ENCODE measurements around the gene PRIMA1. TPM values are rescaled to one million over a fixed set of nuclear protein-coding genes. Genes with fewer than 3 reads are reported as not detected.

Gene PRIMA1
- total and polyA plus RNA-seq, 2 experiments from 2014 or later, result 2.1 to 3.5 TPM

DNA sequence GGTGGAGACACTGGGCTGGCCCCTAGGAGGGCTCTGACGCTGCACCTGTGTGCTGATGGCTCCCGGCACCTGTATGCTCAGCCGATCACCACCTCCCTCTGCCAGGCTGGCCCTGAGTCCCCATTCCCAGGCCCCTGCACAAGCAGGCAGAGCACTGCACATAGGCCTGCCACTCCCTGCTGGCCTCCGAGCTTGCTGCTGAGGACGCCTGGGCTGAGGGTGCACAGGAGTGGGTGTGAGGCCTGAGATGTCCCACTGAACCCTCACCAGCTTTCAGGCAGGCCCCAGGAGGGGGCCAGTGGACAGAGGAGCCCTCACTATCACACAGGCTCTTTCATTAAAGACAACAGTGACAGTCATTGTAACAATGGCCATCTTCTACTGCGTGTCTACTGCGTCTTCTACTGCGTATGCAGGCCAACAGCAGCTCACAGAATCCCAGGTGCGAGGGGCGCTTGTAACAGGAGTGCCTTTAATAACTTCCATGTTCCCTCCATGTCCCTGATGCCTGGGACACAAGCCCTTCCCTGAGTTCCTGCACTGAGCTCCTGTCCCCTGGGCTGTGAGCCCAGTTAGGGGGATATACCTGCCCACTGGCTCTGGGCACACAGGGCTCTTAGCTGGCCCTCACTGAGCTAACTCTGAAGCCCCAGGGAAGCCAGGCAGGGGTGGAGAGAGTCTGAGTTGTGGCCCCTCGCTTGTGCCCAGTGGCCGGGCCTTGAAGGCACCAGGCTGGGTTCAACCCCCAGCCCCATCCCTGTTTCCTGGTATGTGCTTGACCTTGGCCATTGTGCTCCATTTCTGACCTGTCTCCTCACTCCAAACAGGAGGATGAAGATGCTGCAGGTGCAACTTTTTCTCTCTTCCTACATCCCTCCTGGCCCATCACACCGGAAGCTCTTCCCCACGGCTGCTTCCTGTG lies 71.3 kb downstream of the PRIMA1 start:
- H3K27me3 ChIP-seq (ENCODE audit: insufficient read depth), result no peaks in the 10 kb centered on the region
- H2AFZ ChIP-seq, result no peak overlapping the region
- TF ChIP-seq EZH2phosphoT487 (IDR thresholded peaks at IDR 0.05; ENCODE audit: unreplicated experiment) (no peak), ZNF114 (CRISPR knock-in tag; IDR thresholded peaks at IDR 0.05) (no peak), EZH2 (IDR thresholded peaks at IDR 0.05; ENCODE audit: low read depth, unreplicated experiment) (no peak), NANOG (IDR thresholded peaks at IDR 0.05; ENCODE audit: borderline replicate concordance) (no peak), POLR2AphosphoS5 (IDR thresholded peaks at IDR 0.05; ENCODE audit: low read depth) (no peak), ZNF331 (CRISPR knock-in tag; IDR thresholded peaks at IDR 0.05; ENCODE audit: low read depth) (no peak), STAT1 (IDR thresholded peaks at IDR 0.05; ENCODE audit: unreplicated experiment) (no peak), CREB1 (CRISPR knock-in tag; IDR thresholded peaks at IDR 0.05; ENCODE audit: low read depth) (no peak), JUNB (IDR thresholded peaks at IDR 0.05; ENCODE audit: unreplicated experiment) (no peak)
- TF ChIP-seq, protein P1, sequence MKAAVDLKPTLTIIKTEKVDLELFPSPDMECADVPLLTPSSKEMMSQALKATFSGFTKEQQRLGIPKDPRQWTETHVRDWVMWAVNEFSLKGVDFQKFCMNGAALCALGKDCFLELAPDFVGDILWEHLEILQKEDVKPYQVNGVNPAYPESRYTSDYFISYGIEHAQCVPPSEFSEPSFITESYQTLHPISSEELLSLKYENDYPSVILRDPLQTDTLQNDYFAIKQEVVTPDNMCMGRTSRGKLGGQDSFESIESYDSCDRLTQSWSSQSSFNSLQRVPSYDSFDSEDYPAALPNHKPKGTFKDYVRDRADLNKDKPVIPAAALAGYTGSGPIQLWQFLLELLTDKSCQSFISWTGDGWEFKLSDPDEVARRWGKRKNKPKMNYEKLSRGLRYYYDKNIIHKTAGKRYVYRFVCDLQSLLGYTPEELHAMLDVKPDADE (IDR thresholded peaks at IDR 0.05), result no peak
- TF ChIP-seq, protein P2, sequence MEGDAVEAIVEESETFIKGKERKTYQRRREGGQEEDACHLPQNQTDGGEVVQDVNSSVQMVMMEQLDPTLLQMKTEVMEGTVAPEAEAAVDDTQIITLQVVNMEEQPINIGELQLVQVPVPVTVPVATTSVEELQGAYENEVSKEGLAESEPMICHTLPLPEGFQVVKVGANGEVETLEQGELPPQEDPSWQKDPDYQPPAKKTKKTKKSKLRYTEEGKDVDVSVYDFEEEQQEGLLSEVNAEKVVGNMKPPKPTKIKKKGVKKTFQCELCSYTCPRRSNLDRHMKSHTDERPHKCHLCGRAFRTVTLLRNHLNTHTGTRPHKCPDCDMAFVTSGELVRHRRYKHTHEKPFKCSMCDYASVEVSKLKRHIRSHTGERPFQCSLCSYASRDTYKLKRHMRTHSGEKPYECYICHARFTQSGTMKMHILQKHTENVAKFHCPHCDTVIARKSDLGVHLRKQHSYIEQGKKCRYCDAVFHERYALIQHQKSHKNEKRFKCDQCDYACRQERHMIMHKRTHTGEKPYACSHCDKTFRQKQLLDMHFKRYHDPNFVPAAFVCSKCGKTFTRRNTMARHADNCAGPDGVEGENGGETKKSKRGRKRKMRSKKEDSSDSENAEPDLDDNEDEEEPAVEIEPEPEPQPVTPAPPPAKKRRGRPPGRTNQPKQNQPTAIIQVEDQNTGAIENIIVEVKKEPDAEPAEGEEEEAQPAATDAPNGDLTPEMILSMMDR (conservative IDR thresholded peaks at IDR 0.05; ENCODE audit: low read depth in 2 of 2), result no peak
- TF ChIP-seq, protein P3, sequence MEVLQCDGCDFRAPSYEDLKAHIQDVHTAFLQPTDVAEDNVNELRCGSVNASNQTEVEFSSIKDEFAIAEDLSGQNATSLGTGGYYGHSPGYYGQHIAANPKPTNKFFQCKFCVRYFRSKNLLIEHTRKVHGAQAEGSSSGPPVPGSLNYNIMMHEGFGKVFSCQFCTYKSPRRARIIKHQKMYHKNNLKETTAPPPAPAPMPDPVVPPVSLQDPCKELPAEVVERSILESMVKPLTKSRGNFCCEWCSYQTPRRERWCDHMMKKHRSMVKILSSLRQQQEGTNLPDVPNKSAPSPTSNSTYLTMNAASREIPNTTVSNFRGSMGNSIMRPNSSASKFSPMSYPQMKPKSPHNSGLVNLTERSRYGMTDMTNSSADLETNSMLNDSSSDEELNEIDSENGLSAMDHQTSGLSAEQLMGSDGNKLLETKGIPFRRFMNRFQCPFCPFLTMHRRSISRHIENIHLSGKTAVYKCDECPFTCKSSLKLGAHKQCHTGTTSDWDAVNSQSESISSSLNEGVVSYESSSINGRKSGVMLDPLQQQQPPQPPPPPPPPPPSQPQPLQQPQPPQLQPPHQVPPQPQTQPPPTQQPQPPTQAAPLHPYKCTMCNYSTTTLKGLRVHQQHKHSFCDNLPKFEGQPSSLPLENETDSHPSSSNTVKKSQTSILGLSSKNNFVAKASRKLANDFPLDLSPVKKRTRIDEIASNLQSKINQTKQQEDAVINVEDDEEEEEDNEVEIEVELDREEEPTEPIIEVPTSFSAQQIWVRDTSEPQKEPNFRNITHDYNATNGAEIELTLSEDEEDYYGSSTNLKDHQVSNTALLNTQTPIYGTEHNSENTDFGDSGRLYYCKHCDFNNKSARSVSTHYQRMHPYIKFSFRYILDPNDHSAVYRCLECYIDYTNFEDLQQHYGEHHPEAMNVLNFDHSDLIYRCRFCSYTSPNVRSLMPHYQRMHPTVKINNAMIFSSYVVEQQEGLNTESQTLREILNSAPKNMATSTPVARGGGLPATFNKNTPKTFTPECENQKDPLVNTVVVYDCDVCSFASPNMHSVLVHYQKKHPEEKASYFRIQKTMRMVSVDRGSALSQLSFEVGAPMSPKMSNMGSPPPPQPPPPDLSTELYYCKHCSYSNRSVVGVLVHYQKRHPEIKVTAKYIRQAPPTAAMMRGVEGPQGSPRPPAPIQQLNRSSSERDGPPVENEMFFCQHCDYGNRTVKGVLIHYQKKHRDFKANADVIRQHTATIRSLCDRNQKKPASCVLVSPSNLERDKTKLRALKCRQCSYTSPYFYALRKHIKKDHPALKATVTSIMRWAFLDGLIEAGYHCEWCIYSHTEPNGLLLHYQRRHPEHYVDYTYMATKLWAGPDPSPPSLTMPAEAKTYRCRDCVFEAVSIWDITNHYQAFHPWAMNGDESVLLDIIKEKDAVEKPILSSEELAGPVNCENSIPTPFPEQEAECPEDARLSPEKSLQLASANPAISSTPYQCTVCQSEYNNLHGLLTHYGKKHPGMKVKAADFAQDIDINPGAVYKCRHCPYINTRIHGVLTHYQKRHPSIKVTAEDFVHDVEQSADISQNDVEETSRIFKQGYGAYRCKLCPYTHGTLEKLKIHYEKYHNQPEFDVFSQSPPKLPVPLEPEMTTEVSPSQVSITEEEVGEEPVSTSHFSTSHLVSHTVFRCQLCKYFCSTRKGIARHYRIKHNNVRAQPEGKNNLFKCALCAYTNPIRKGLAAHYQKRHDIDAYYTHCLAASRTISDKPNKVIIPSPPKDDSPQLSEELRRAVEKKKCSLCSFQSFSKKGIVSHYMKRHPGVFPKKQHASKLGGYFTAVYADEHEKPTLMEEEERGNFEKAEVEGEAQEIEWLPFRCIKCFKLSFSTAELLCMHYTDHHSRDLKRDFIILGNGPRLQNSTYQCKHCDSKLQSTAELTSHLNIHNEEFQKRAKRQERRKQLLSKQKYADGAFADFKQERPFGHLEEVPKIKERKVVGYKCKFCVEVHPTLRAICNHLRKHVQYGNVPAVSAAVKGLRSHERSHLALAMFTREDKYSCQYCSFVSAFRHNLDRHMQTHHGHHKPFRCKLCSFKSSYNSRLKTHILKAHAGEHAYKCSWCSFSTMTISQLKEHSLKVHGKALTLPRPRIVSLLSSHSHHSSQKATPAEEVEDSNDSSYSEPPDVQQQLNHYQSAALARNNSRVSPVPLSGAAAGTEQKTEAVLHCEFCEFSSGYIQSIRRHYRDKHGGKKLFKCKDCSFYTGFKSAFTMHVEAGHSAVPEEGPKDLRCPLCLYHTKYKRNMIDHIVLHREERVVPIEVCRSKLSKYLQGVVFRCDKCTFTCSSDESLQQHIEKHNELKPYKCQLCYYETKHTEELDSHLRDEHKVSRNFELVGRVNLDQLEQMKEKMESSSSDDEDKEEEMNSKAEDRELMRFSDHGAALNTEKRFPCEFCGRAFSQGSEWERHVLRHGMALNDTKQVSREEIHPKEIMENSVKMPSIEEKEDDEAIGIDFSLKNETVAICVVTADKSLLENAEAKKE (CRISPR knock-in tag; IDR thresholded peaks at IDR 0.05), result no peak
- TF ChIP-seq, protein P4, sequence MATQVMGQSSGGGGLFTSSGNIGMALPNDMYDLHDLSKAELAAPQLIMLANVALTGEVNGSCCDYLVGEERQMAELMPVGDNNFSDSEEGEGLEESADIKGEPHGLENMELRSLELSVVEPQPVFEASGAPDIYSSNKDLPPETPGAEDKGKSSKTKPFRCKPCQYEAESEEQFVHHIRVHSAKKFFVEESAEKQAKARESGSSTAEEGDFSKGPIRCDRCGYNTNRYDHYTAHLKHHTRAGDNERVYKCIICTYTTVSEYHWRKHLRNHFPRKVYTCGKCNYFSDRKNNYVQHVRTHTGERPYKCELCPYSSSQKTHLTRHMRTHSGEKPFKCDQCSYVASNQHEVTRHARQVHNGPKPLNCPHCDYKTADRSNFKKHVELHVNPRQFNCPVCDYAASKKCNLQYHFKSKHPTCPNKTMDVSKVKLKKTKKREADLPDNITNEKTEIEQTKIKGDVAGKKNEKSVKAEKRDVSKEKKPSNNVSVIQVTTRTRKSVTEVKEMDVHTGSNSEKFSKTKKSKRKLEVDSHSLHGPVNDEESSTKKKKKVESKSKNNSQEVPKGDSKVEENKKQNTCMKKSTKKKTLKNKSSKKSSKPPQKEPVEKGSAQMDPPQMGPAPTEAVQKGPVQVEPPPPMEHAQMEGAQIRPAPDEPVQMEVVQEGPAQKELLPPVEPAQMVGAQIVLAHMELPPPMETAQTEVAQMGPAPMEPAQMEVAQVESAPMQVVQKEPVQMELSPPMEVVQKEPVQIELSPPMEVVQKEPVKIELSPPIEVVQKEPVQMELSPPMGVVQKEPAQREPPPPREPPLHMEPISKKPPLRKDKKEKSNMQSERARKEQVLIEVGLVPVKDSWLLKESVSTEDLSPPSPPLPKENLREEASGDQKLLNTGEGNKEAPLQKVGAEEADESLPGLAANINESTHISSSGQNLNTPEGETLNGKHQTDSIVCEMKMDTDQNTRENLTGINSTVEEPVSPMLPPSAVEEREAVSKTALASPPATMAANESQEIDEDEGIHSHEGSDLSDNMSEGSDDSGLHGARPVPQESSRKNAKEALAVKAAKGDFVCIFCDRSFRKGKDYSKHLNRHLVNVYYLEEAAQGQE (IDR thresholded peaks at IDR 0.05; ENCODE audit: unreplicated experiment), result no peak
- no peak overlapping the region for H3K27ac Mint-ChIP-seq
- no peaks in the 10 kb centered on the region for H3K9me3 Mint-ChIP-seq
- DNase-seq (ENCODE audit: low spot score), result no peak
- peaks cover 8% of the 10 kb centered on the region for H3K27me3 Mint-ChIP-seq (ENCODE audit: insufficient read depth, low read depth, poor library complexity)
- H3K4me3 ChIP-seq, result no peak overlapping the region
- no peak overlapping the region for H3K27ac ChIP-seq (ENCODE audit: low read depth)
- H3K36me3 Mint-ChIP-seq (ENCODE audit: low read depth), result no peaks in the 10 kb centered on the region; the same call in 2 of the 3 replicates
- no peaks in the 10 kb centered on the region for H3K9me2 ChIP-seq (ENCODE audit: insufficient read depth)
- ATAC-seq, result no peak
- no peak overlapping the region for H3K4me3 Mint-ChIP-seq
- no peaks in the 10 kb centered on the region for H3K79me2 ChIP-seq (replicated peaks; ENCODE audit: insufficient read depth)
- H3K4me1 Mint-ChIP-seq, result peaks cover 16% of the 10 kb centered on the region
- H3K36me3 ChIP-seq (ENCODE audit: insufficient read depth), result no peaks in the 10 kb centered on the region
- no peaks in the 10 kb centered on the region for H3F3A ChIP-seq (replicated peaks; ENCODE audit: low read depth)
- H3K4me1 ChIP-seq (ENCODE audit: insufficient read depth), result no peaks in the 10 kb centered on the region; the same call in 1 of the 2 replicates
- H4K20me1 ChIP-seq (replicated peaks; ENCODE audit: insufficient read depth), result no peaks in the 10 kb centered on the region
- no peak overlapping the region for H3K4me2 ChIP-seq

All from GM23338 (cell line).